HCT116 (cell line): ENCODE measurements around the gene SOCS7. TPM values are rescaled to one million over a fixed set of nuclear protein-coding genes. Genes with fewer than 3 reads are reported as not detected.

Source experiments
- ATAC-seq: fragments of 200-7000 bp; cut with Tn5 transposase; 2 replicates; pipeline ENCODE4 v1.9.1; 2020; ENCODE audit warnings: mild to moderate bottlenecking, moderate library complexity
- BruUV-seq: library from RNA; stranded (reverse); fragments of 400-500 nt; replicated peaks from 2 replicates; lab custom pipeline; 2021; lab: Mats Ljungman, UMichigan
- CTCF ChIA-PET: fragments of 300-600 bp; sonication (Branson Sonifier 250); formaldehyde crosslinking; loops from one replicate; lab custom pipeline; 2021; ENCODE audit warnings: antibody characterized with exemption; lab: Charles Lee
- POLR2A ChIA-PET: fragments of 300-600, 350-600 bp; sonication (Branson Sonifier 250); formaldehyde crosslinking; loops from one replicate; lab custom pipeline; 2021; ENCODE audit warnings: antibody characterized with exemption; lab: Charles Lee
- RAD21 ChIA-PET, 2 experiments: fragments of 300-600 bp; sonication (Branson Sonifier 250); formaldehyde crosslinking; loops; one replicate each; lab custom pipeline; 2023; ENCODE audit warnings: low total read pairs in 2 of 2; ENCODE audit not compliant: uncharacterized antibody in 2 of 2, unreplicated experiment in 2 of 2, low non-redundant PET in 1 of 2; lab: Charles Lee
- DNase-seq: peaks from one replicate; pipeline ENCODE4 v3.0.0-alpha.2; 2010; ENCODE audit warnings: low read depth, low spot score
- H2AFZ ChIP-seq: fragments of 200-600 bp; shearing (Covaris generic), sonication (generic); 2 replicates; pipeline ENCODE4 v1.6.1; 2017; ENCODE audit warnings: low read depth, mixed run types, mixed read lengths, antibody characterized with exemption, low read length; ENCODE audit not compliant: poor library complexity, severe bottlenecking
- H3K27ac ChIP-seq: 2 replicates; pipeline ENCODE4 v1.5.1; 2012; ENCODE audit warnings: low read depth, low read length
- H3K27me3 ChIP-seq: fragments of 200-600 bp; sonication (generic); 2 replicates; pipeline ENCODE4 v1.6.1; 2016; ENCODE audit warnings: mixed run types, low read length, mixed read lengths; ENCODE audit not compliant: insufficient read depth
- H3K36me3 ChIP-seq, 2 experiments: fragments of 200-500 bp in 1 of 2; fragments of 200-600 bp in 1 of 2; sonication (Bioruptor generic) in 1 of 2; sonication (generic) in 1 of 2; 2 replicates each; pipeline versions ENCODE4 v1.5.1 to v1.6.1; 2014 to 2016; ENCODE audit warnings: low read length in 2 of 2, inconsistent platforms in 1 of 2, mixed read lengths in 1 of 2, mixed run types in 1 of 2; ENCODE audit not compliant: insufficient read depth in 2 of 2, control insufficient read depth in 1 of 2
- H3K4me1 ChIP-seq, 2 experiments: fragments of 200-600 bp in 1 of 2; sonication (generic) in 1 of 2; 2 replicates each; pipeline versions ENCODE4 v1.5.1 to v1.6.1; 2012 to 2017; ENCODE audit warnings: low read length in 2 of 2, inconsistent platforms in 1 of 2, mild to moderate bottlenecking in 1 of 2, mixed read lengths in 1 of 2, mixed run types in 1 of 2, moderate library complexity in 1 of 2; ENCODE audit not compliant: insufficient read depth in 2 of 2, control insufficient read depth in 1 of 2
- H3K4me2 ChIP-seq: fragments of 200-600 bp; sonication (generic); 2 replicates; pipeline ENCODE4 v1.6.1; 2017; ENCODE audit warnings: mixed run types, low read length, mixed read lengths
- H3K4me3 ChIP-seq, 2 experiments: fragments of 200-600 bp in 1 of 2; sonication (generic) in 1 of 2; replicated peaks in 1 of 2; 2 replicates each; pipeline ENCODE4 v1.5.1; 2011 to 2016; ENCODE audit warnings: low read length in 2 of 2, control low read depth in 1 of 2, low read depth in 1 of 2, mild to moderate bottlenecking in 1 of 2, mixed read lengths in 1 of 2, mixed run types in 1 of 2
- H3K79me2 ChIP-seq: fragments of 200-600 bp; sonication (generic); 2 replicates; pipeline ENCODE4 v1.6.1; 2017; ENCODE audit warnings: mild to moderate bottlenecking, mixed run types, low read length, moderate library complexity, mixed read lengths; ENCODE audit not compliant: insufficient read depth
- H3K9ac ChIP-seq: fragments of 200-600 bp; sonication (generic); 2 replicates; pipeline ENCODE4 v1.6.1; 2016; ENCODE audit warnings: low read length, mixed read lengths
- H3K9me2 ChIP-seq: fragments of 200-600 bp; sonication (generic), shearing (Covaris generic); 2 replicates; pipeline ENCODE4 v1.6.1; 2017; ENCODE audit warnings: mixed run types, mild to moderate bottlenecking, moderate library complexity; ENCODE audit not compliant: insufficient read depth
- H3K9me3 ChIP-seq, 2 experiments: fragments of 200-500 bp in 1 of 2; fragments of 200-600 bp in 1 of 2; sonication (Bioruptor generic) in 1 of 2; sonication (generic) in 1 of 2; 2 replicates each; pipeline ENCODE4 v1.6.1; 2014 to 2017; ENCODE audit warnings: low read length in 2 of 2, mixed read lengths in 2 of 2, inconsistent platforms in 1 of 2, low read depth in 1 of 2, mild to moderate bottlenecking in 1 of 2, mixed run types in 1 of 2, moderate library complexity in 1 of 2; ENCODE audit not compliant: control insufficient read depth in 1 of 2, insufficient read depth in 1 of 2
- H4K20me1 ChIP-seq: fragments of 200-600 bp; sonication (generic), shearing (Covaris generic); 2 replicates; pipeline ENCODE4 v1.6.1; 2017; ENCODE audit warnings: mixed run types, mild to moderate bottlenecking, moderate library complexity; ENCODE audit not compliant: insufficient read depth
- CEBPB ChIP-seq: IDR thresholded peaks from 2 replicates; pipeline ENCODE4 v1.6.1; 2012; ENCODE audit warnings: low read depth
- EGR1 ChIP-seq: IDR thresholded peaks from 2 replicates; pipeline ENCODE4 v1.6.1; 2012; ENCODE audit warnings: low read depth
- EZH2phosphoT487 ChIP-seq: fragments of 200-600 bp; IDR thresholded peaks from 2 replicates; pipeline ENCODE4 v1.6.1; 2018; ENCODE audit warnings: antibody characterized with exemption, borderline replicate concordance
- FOSL1 ChIP-seq: IDR thresholded peaks from 2 replicates; pipeline ENCODE4 v1.6.1; 2012; ENCODE audit warnings: low read depth
- JUND ChIP-seq: IDR thresholded peaks from 2 replicates; pipeline ENCODE4 v1.6.1; 2012
- POLR2A ChIP-seq: IDR thresholded peaks from 2 replicates; pipeline ENCODE4 v1.7.0; 2011; ENCODE audit warnings: borderline replicate concordance; ENCODE audit not compliant: insufficient read depth, insufficient read length; ENCODE audit errors: extremely low read depth
- POLR2AphosphoS5 ChIP-seq: IDR thresholded peaks from 2 replicates; pipeline ENCODE4 v1.6.1; 2011; ENCODE audit warnings: mild to moderate bottlenecking, low read depth, low read length, moderate library complexity
- RAD21 ChIP-seq: IDR thresholded peaks from 2 replicates; pipeline ENCODE4 v1.6.1; 2012; ENCODE audit warnings: low read depth, mild to moderate bottlenecking
- REST ChIP-seq: IDR thresholded peaks from 2 replicates; pipeline ENCODE4 v1.6.1; 2012; ENCODE audit warnings: low read depth
- SIN3A ChIP-seq: IDR thresholded peaks from 2 replicates; pipeline ENCODE4 v1.6.1; 2012; ENCODE audit warnings: low read depth
- SP1 ChIP-seq: IDR thresholded peaks from 2 replicates; pipeline ENCODE4 v1.6.1; 2012; ENCODE audit warnings: low read depth
- SRF ChIP-seq: IDR thresholded peaks from 2 replicates; pipeline ENCODE4 v1.6.1; 2012; ENCODE audit warnings: low read depth
- YY1 ChIP-seq: IDR thresholded peaks from 2 replicates; pipeline ENCODE4 v1.6.1; 2011; ENCODE audit warnings: low read length, low read depth, moderate library complexity, mild to moderate bottlenecking; ENCODE audit not compliant: insufficient replicate concordance; ENCODE audit errors: extremely low read depth
- ZNF274 ChIP-seq: fragments of 200-500 bp; sonication (Bioruptor generic); IDR thresholded peaks from 2 replicates; pipeline ENCODE4 v1.6.1; 2014; ENCODE audit warnings: mild to moderate bottlenecking, low read depth, low read length, inconsistent platforms
- intact Hi-C: fragments of 100-400 bp; cut with micrococcal nuclease; formaldehyde crosslinking; loops from 2 replicates; pipeline ENCODE4 v1.10.0; 2022
- total RNA-seq: library from RNA; stranded (reverse); gene quantifications from one replicate; pipeline ENCODE4 v1.2.1, GENCODE V29; 2021; ENCODE audit not compliant: unreplicated experiment

The SOCS7 gene
- total RNA-seq, 1 experiment from 2014 or later, result 49.9 TPM

DNA sequence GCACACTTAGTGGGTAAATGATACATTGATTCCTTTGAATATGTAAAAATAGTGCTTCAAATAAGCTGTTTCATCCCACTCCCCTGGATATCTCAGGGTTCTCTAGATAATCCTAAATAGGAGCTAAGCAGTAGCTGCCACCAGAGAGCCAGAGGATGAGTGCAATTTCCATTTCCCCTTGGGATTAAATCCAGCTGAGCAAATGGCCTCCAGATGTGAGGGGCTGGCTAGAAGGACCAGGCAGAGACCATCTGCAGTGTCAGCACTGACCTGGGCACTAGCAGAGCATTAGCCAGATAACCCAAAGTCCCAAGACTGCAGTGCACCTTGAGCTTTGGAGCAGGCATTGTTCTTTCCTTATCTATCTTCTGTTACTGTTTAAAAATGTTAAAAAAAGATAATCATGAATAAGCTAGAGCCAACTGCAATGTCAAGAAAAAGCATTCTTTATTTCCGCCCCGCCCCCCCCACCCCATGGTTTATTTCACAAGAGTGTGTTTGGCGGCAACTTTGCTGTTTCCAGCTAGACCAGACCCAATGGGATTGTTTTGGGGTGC is 27.4 kb upstream of the SOCS7 start:
- Histone ChIP-seq H3K36me3 (peaks cover 10% of the 10 kb centered on the region in 2 experiments), H3K4me2 (no peak overlapping the region), H3K27ac (no peak overlapping the region), H4K20me1 (no peaks in the 10 kb centered on the region), H3K27me3 (no peaks in the 10 kb centered on the region), H3K4me1 (0 out of 4 replicates have a peak, but pooled peaks cover 0 to 2% of the 10 kb centered on the region in 2 experiments), H3K9ac (no peak overlapping the region), H3K9me3 (no peaks in the 10 kb centered on the region), H3K4me3 (no peak overlapping the region), H3K9me2 (no peaks in the 10 kb centered on the region), H3K79me2 (no peaks in the 10 kb centered on the region), H2AFZ (no peak overlapping the region)
- ChIA-PET RAD21 (no interaction called here), CTCF (interaction anchor here (0.6 to 2.5 kb wide), 3 partner anchors 9 to 119 kb away, joined by 3 to 14 read pairs (median 4); no protein-coding TSS in a partner anchor), POLR2A (no interaction called here)
- DNase-seq, result no peak
- ATAC-seq, result no peak
- TF ChIP-seq SP1, result no peak
- TF ChIP-seq FOSL1, result no peak
- no peak for TF ChIP-seq POLR2A
- no peak for TF ChIP-seq ZNF274
- TF ChIP-seq EGR1, result no peak
- no peak for TF ChIP-seq SRF
- no peak for TF ChIP-seq POLR2AphosphoS5
- no TSS peak for BruUV-seq
- intact Hi-C loops, result no loop called here

DNA sequence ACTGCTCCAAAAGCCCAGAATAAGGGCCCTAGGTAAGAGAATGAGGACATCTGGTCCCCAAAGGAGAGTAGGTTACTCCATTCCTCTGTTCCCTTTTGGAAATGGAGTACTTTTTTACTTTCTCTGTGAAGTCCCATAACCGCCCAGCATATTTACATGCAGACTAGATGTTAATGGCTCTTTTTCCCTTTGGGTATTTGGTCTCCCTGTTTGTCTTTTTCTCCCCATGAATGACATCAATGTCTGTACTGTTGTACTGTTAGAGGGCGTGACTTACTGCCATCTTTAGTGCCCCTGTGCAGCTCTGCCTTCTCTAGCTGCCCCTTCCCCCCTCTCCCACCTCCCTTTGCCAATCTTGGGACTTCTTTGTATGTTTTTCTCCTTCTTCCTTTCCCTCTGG is 26.9 kb upstream of the SOCS7 start:
- DNase-seq (no peak), ATAC-seq (no peak)
- Histone ChIP-seq H3K4me2 (no peak overlapping the region), H3K27ac (no peak overlapping the region), H3K9ac (no peak overlapping the region), H3K4me3 (no peak overlapping the region), H3K79me2 (no peaks in the 10 kb centered on the region), H4K20me1 (no peaks in the 10 kb centered on the region), H2AFZ (no peak overlapping the region), H3K9me2 (no peaks in the 10 kb centered on the region), H3K4me1 (0 out of 4 replicates have a peak, but pooled peaks cover 0 to 2% of the 10 kb centered on the region in 2 experiments), H3K27me3 (no peaks in the 10 kb centered on the region), H3K36me3 (peaks cover 10% of the 10 kb centered on the region in 2 experiments), H3K9me3 (no peaks in the 10 kb centered on the region)
- TF ChIP-seq ZNF274 (no peak), CEBPB (no peak), REST (no peak), EZH2phosphoT487 (no peak), POLR2AphosphoS5 (no peak), RAD21 (no peak), SIN3A (no peak), JUND (no peak), YY1 (no peak)
- ChIA-PET CTCF (interaction anchor here (0.6 to 2.5 kb wide), 4 partner anchors 9 to 119 kb away, joined by 3 to 14 read pairs (median 4); no protein-coding TSS in a partner anchor), RAD21 (no interaction called here), POLR2A (interaction anchor here (0.6 kb wide), 1 partner anchor 22 kb away, joined by 4 read pairs; no protein-coding TSS in a partner anchor)
- no TSS peak for BruUV-seq
- intact Hi-C loops, result no loop called here
